ENCODE data around the gene LPP. TPM values are rescaled to one million over a fixed set of nuclear protein-coding genes. Genes with fewer than 3 reads are reported as not detected.

Gene LPP
- total RNA-seq, 4 donors from 2014 or later = 183 to 293 (median 242) TPM

DNA sequence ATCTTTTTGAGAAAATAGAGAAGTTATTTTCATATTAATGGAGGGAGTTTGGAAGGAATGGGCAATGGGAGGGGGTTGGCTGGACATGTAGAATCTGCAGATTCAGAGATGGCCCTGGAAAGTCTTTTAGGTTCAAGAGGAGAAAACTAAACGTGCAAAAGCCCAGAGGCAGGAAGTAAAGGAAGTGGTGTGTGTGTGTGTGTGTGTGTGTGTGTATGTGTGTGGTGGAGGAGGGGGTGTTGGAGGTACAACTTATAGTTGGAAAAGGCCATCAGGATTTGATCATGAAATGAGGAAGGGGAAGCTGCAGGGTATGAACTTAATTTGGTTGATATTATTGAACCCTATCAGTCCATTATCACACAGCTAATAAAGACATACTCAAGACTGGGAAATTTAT is 5.6 kb upstream of the LPP start:
- no peak overlapping the region for H3K4me3 ChIP-seq
- H3K4me1 ChIP-seq = peaks cover 0 to 17% (median 3%) of the 10 kb centered on the region in 4 donors
- no peaks in the 10 kb centered on the region for H3K9me3 ChIP-seq
- DNase-seq (ENCODE audit: low spot score in 2 of 2) = no peak
- no peaks in the 10 kb centered on the region for H3K36me3 ChIP-seq
- no peaks in the 10 kb centered on the region for H3K27me3 ChIP-seq
- TF ChIP-seq, protein P1, sequence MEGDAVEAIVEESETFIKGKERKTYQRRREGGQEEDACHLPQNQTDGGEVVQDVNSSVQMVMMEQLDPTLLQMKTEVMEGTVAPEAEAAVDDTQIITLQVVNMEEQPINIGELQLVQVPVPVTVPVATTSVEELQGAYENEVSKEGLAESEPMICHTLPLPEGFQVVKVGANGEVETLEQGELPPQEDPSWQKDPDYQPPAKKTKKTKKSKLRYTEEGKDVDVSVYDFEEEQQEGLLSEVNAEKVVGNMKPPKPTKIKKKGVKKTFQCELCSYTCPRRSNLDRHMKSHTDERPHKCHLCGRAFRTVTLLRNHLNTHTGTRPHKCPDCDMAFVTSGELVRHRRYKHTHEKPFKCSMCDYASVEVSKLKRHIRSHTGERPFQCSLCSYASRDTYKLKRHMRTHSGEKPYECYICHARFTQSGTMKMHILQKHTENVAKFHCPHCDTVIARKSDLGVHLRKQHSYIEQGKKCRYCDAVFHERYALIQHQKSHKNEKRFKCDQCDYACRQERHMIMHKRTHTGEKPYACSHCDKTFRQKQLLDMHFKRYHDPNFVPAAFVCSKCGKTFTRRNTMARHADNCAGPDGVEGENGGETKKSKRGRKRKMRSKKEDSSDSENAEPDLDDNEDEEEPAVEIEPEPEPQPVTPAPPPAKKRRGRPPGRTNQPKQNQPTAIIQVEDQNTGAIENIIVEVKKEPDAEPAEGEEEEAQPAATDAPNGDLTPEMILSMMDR (IDR thresholded peaks at IDR 0.05) = no peak
- TF ChIP-seq POLR2A (IDR thresholded peaks at IDR 0.05) (no peak), EP300 (IDR thresholded peaks at IDR 0.05) (no peak)
- no peak overlapping the region for H3K27ac ChIP-seq
- 40 to 45% methylated on average over 1 of the region's 1 CpG for WGBS, 2 donors

DNA sequence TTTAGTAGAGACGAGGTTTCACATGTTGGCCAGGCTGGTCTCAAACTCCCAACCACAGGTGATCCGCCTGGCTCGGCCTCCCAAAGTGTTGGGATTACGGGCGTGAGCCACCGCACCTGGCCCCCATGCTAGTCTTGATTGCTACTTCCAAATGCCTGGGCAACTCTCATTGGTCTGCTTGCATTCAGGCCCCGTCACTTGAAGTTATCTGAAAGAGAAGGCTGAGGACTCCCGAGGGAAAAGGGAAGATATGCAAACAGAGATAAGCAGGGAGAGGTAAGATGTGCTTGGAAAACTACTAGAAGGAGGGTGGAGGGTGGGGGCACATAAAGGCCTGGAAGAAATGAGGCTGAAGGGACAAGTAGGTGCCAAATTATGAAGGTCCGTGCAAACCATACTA is 4.4 kb upstream of the LPP start:
- no peaks in the 10 kb centered on the region for H3K27me3 ChIP-seq
- WGBS, 2 donors = 90 to 95% methylated on average over 9 of the region's 9 CpGs
- DNase-seq (ENCODE audit: low spot score in 2 of 2) = no peak
- H3K4me3 ChIP-seq = no peak overlapping the region
- no peak for TF ChIP-seq POLR2A (IDR thresholded peaks at IDR 0.05)
- TF ChIP-seq, protein P1 (IDR thresholded peaks at IDR 0.05) = no peak
- TF ChIP-seq EP300 (IDR thresholded peaks at IDR 0.05) = no peak
- H3K9me3 ChIP-seq = no peaks in the 10 kb centered on the region
- H3K27ac ChIP-seq = no peak overlapping the region
- no peaks in the 10 kb centered on the region for H3K36me3 ChIP-seq
- peaks cover 0 to 17% (median 3%) of the 10 kb centered on the region in 4 donors for H3K4me1 ChIP-seq

DNA sequence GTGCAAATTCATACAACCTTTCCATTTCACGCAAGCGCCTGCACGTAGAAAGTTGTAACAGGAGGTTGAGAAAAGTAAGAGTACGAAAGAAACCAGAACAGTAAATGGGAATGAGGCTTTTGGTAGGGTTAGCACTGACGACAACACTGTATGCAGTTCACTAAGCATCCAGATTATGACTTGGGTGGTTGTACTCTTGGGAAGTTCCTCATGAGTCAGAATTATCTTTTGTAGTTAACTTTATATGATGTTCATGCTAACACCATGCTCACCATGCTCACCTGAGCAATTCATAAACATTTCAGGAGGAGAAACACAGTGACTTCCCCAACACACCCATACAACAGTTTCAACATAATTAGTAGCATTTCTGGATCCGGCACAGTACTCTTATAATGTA is 3.0 kb upstream of the LPP start:
- Histone ChIP-seq H3K4me3 (no peak overlapping the region), H3K27me3 (no peaks in the 10 kb centered on the region), H3K4me1 (peaks cover 0 to 26% (median 8%) of the 10 kb centered on the region in 4 donors), H3K27ac (peak overlapping the region in 2 of 4 donors; percentile 0 to 32), H3K9me3 (no peaks in the 10 kb centered on the region), H3K36me3 (no peaks in the 10 kb centered on the region)
- WGBS, 2 donors = 94% methylated on average over 6 of the region's 6 CpGs
- TF ChIP-seq POLR2A (IDR thresholded peaks at IDR 0.05) = no peak
- no peak for DNase-seq (ENCODE audit: low spot score in 2 of 2)

DNA sequence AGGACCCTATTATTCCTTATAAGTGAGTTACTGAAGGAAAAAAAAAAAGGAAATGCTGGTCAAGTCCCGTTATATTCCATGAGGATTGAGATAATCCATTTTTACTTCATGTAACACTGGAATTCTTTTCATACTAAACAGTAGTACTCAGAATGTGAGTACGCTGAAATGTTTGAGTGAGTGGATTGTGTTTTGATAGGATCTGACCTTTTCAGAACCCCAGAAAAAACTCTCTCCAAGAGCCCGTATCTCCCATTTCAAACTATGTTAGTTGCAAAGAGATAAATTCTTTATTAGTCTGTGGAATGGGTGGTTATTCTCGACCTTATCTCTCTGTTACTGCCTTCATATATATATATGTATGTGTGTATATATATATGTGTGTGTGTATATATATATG is 2.5 kb upstream of the LPP start:
- Histone ChIP-seq H3K4me3 (no peak overlapping the region), H3K27me3 (no peaks in the 10 kb centered on the region), H3K4me1 (peaks cover 0 to 30% (median 11%) of the 10 kb centered on the region in 4 donors), H3K36me3 (no peaks in the 10 kb centered on the region), H3K27ac (peak overlapping the region in 2 of 4 donors; percentile 0 to 32), H3K9me3 (no peaks in the 10 kb centered on the region)
- WGBS, 2 donors = 29 to 43% methylated on average over 4 of the region's 4 CpGs
- DNase-seq (ENCODE audit: low spot score in 2 of 2) = no peak
- TF ChIP-seq POLR2A (IDR thresholded peaks at IDR 0.05) (no peak), EP300 (IDR thresholded peaks at IDR 0.05) (no peak)
- TF ChIP-seq, protein P1 (IDR thresholded peaks at IDR 0.05) = no peak

DNA sequence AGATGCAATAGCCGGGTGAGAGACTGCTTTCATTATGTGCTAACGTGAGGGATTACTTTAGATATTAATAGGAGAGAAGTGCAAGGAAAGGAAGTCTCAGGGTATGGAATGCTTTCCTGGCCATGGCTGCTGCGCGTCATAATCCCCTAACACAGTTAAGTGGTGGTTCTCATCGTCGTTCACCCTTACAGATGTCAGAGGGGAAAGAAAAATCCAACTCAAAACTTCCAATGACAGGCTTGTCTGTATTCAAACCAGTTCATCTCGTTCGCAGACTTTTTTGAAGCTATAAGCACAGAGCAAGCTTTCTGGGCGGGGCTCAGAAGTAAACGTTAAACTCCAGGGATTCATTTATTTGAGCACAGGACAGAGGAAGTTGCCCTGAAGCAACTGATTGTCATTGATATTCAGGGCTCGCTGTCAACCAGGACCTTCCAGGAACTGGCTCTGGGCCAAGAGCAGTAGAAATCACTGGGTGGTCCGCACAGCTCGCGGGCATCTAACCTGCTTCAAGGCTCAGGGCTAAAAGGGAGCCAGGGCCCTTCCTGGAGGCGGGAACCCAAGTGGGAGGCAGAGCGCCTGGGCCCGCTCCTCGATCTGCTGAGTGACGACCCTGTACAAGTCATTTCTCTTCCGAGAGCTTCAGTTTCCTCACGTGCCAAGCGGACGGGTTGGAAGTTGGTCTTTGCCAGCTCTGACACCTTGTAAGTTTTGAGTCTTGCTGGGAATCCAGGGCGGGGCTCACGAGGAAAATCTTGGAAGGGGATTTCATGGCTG is 1.1 kb upstream of the LPP start:
- 28 to 31% methylated on average over 19 to 25 of the region's 25 CpGs for WGBS, 2 donors
- H3K9me3 ChIP-seq = no peaks in the 10 kb centered on the region
- DNase-seq (ENCODE audit: low spot score in 2 of 2) = peak; percentile 23 to 43
- TF ChIP-seq, protein P1 (IDR thresholded peaks at IDR 0.05) = no peak
- TF ChIP-seq POLR2A (IDR thresholded peaks at IDR 0.05) = no peak
- no peak for TF ChIP-seq EP300 (IDR thresholded peaks at IDR 0.05)
- peaks cover 0 to 41% (median 17%) of the 10 kb centered on the region in 4 donors for H3K4me1 ChIP-seq
- no peaks in the 10 kb centered on the region for H3K27me3 ChIP-seq
- peak overlapping the region; percentile 87 to 96 (median 94) for H3K4me3 ChIP-seq
- no peaks in the 10 kb centered on the region for H3K36me3 ChIP-seq
- H3K27ac ChIP-seq = peak overlapping the region; percentile 94 to 99 (median 98)

Measured in tibial nerve (tissue), 4 donors.